ENCODE results near the gene CAMK1D.

CAMK1D gene

DNA sequence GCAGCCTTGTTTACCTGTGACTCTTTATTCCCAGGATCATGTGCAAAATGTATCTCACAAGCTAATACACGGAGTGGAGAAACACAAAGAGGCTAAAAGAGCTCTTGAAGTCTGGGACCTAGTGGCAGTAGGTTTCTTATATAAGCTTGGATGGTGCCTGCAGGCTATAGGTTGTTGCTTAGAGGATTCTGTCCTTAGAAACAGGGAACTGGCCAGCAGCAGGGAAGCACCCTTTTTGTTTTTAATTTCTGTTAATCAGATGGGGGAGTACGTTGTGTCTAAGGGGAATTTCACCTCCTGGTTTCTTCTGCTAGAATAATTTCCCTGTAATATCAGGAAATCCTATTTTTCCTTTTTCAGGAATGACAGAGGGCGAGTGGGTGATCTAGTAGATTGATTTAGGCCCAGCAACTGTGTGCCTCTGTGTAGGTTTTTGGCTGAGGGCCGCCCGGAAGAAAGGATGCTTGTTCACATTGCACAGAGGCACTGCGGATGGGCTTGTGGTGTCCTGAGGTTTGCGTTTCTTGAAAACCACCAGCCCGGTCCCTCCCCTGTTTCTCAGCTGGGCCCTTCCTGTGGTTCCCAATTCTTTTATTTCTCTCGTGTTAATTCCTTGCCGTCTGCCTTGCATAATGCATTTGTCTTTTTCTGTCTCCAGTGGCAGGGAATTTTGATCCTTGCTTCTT is 158.0 kb downstream of the CAMK1D start:
- H3K4me1 Mint-ChIP-seq, result peaks cover 51 to 87% of the 10 kb centered on the region in 2 donors
- H3K27me3 Mint-ChIP-seq, result no peaks in the 10 kb centered on the region
- ATAC-seq (replicated peaks) (peak; percentile 61 to 69), DNase-seq (no peak)
- peak overlapping the region; percentile 45 to 60 for H3K4me3 Mint-ChIP-seq
- H3K9me3 Mint-ChIP-seq, result no peaks in the 10 kb centered on the region
- peak overlapping the region; percentile 81 for H3K27ac Mint-ChIP-seq
- H3K36me3 Mint-ChIP-seq, result peaks cover 2 to 12% of the 10 kb centered on the region in 2 donors

DNA sequence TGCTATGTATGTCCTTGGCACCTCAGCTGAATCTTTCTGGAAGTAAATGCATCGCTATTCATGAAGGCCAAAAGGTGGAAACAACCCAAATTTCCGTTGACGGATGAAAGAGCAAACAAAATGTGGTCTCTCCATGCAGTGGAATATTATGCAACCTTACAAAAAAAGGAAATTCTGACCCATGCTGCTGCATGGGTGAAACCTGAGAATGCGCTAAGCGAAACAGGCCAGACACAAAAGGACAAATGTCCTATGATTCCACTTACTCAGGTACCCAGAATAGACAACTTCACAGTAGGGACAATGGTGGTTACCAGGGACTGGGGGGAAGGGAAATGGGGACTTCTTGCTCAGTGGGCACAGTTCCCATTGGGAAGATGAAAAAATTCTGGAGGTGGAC is 158.8 kb downstream of the CAMK1D start:
- no peaks in the 10 kb centered on the region for H3K9me3 Mint-ChIP-seq
- H3K4me3 Mint-ChIP-seq, result no peak overlapping the region
- peaks cover 47 to 86% of the 10 kb centered on the region in 2 donors for H3K4me1 Mint-ChIP-seq
- ATAC-seq (replicated peaks) (no peak), DNase-seq (no peak)
- H3K27ac Mint-ChIP-seq, result no peak overlapping the region
- peaks cover 2 to 12% of the 10 kb centered on the region in 2 donors for H3K36me3 Mint-ChIP-seq
- H3K27me3 Mint-ChIP-seq, result no peaks in the 10 kb centered on the region

DNA sequence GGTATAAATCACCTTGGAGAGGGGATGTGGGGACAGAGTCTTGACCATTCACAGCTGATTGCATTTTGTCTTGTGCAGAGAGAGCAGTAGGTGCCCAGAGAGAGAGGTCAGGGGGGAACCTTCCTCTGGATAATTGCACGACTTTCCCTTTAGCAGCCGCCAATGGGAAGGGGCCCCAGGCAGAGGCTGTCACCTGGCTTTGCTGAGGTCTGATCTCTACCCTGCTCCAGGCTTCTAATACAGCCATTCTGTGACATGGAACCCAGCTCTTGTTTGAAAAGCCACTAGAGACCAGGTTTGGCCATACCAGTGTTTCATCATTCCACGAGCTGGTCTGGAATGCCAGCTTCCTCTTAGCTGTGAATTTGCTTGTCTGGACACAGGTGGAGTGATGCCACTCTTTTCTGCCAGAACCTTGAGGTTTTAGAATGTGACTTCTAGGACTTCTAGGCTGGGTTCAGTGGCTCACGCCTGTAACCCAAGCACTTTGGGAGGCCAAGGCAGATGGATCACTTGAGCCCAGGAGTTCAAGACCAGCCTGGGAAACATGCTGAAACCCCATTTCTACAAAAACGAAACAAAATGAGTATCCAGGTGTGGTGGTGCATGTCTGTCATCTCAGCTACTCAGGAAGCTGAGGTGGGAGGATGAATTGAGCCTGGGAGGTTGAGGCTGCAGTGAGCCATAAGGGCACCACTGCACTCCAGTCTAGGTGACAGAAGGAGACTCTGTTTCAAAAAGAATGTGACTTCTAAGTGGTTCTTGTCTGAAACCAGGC is 159.9 kb downstream of the CAMK1D start:
- H3K36me3 Mint-ChIP-seq, result peaks cover 2 to 12% of the 10 kb centered on the region in 2 donors
- peak; percentile 32 to 52 for ATAC-seq (replicated peaks)
- H3K4me3 Mint-ChIP-seq, result no peak overlapping the region
- no peak for DNase-seq
- H3K9me3 Mint-ChIP-seq, result no peaks in the 10 kb centered on the region
- no peaks in the 10 kb centered on the region for H3K27me3 Mint-ChIP-seq
- H3K27ac Mint-ChIP-seq, result peak overlapping the region; percentile 63
- peaks cover 50 to 86% of the 10 kb centered on the region in 2 donors for H3K4me1 Mint-ChIP-seq

DNA sequence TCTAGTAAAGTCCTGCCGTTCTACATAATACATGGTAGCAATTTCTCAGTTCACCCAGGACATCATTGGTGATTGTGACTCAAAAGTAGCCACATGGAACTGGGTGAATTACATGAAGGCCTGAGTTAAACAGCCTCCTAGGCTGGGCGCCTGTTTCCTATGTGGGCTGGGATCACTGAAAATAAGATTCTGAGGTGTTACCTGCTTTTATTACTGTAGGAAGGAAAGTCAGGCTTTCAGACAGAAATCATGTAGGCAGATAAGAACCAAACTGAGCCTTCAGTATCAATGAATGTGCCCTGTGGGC is 160.4 kb downstream of the CAMK1D start:
- Mint-ChIP-seq H3K27me3 (no peaks in the 10 kb centered on the region), H3K4me1 (peaks cover 49 to 84% of the 10 kb centered on the region in 2 donors)
- peak; percentile 25 to 44 for ATAC-seq (replicated peaks)

DNA sequence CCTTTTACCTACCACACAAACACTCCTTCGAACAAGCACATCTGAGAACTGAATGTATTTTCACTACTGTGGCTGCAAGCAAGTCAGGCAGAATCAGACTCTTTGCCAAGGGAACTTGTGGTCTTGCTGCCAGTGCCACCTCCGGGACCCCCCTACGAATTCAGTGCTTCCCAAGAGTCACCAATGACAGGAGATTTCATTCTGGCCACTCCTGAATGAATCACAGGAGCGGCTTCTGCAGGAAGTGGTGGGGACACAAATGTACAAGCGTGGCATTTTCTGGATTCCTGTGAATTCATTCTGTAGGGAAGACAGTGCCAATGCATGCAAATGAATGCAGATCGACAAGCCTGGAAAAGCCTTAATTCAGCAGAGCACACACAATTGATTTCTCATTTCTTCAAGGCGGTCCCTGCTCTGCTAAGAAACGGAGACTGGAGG is 161.2 kb downstream of the CAMK1D start:
- peaks cover 2 to 8% of the 10 kb centered on the region in 2 donors for H3K36me3 Mint-ChIP-seq
- no peak overlapping the region for H3K4me3 Mint-ChIP-seq
- H3K27ac Mint-ChIP-seq, result peak overlapping the region; percentile 87
- no peak for DNase-seq
- H3K27me3 Mint-ChIP-seq, result no peaks in the 10 kb centered on the region
- ATAC-seq (replicated peaks), result no peak
- H3K9me3 Mint-ChIP-seq, result no peaks in the 10 kb centered on the region
- peaks cover 44 to 79% of the 10 kb centered on the region in 2 donors for H3K4me1 Mint-ChIP-seq

More for the DNA sequence above, 160.4 kb downstream of the CAMK1D start:
- no peak overlapping the region for H3K4me3 Mint-ChIP-seq
- H3K27ac Mint-ChIP-seq, result no peak overlapping the region
- no peaks in the 10 kb centered on the region for H3K9me3 Mint-ChIP-seq
- DNase-seq, result no peak
- peaks cover 2 to 12% of the 10 kb centered on the region in 2 donors for H3K36me3 Mint-ChIP-seq

DNA sequence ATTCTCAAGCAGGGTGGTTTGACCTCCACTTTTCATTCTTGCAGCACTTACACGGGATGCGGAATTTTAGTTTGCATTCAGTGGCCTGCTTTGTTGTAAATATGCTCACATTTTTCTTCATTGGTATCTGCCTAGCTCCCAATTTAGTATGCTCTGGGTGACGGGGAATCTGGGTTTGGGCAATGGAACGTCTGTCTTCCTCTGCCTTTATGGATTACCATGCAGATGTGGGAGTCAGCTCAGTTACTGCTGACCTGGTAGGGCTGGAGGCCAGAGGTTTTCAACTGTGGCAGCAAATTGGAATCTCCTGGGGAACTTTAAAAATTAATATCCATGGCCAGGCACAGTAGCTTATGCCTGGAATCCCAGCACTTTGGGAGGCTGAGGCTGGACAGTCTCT is 161.6 kb downstream of the CAMK1D start:
- H3K36me3 Mint-ChIP-seq, result peaks cover 2 to 8% of the 10 kb centered on the region in 2 donors
- H3K4me1 Mint-ChIP-seq, result peaks cover 43 to 79% of the 10 kb centered on the region in 2 donors
- H3K27ac Mint-ChIP-seq, result peak overlapping the region; percentile 54
- no peak overlapping the region for H3K4me3 Mint-ChIP-seq
- ATAC-seq (replicated peaks) (no peak), DNase-seq (no peak)
- H3K9me3 Mint-ChIP-seq, result no peaks in the 10 kb centered on the region
- H3K27me3 Mint-ChIP-seq, result no peaks in the 10 kb centered on the region

DNA sequence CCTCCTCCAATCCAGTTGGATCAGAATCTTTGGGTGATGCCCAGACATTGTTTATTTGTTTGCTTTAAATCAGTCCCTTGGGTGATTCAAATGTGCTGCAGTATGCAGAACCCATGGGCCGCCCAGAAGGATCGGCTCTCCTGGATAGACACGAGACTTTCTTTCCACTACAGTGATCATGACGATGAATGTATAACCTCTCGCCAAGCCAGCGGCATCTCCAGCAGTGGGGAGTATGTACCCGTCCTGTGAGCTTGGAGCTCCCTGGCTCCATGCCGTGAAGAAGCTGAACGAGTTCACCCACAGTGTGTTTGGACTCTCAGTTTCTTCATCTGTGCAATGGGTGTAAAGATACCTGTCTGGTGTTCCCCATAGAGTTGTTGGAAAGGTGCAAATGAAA is 162.3 kb downstream of the CAMK1D start:
- Mint-ChIP-seq H3K27me3 (no peaks in the 10 kb centered on the region), H3K36me3 (peaks cover 2 to 8% of the 10 kb centered on the region in 2 donors), H3K4me1 (peaks cover 46 to 79% of the 10 kb centered on the region in 2 donors)

DNA sequence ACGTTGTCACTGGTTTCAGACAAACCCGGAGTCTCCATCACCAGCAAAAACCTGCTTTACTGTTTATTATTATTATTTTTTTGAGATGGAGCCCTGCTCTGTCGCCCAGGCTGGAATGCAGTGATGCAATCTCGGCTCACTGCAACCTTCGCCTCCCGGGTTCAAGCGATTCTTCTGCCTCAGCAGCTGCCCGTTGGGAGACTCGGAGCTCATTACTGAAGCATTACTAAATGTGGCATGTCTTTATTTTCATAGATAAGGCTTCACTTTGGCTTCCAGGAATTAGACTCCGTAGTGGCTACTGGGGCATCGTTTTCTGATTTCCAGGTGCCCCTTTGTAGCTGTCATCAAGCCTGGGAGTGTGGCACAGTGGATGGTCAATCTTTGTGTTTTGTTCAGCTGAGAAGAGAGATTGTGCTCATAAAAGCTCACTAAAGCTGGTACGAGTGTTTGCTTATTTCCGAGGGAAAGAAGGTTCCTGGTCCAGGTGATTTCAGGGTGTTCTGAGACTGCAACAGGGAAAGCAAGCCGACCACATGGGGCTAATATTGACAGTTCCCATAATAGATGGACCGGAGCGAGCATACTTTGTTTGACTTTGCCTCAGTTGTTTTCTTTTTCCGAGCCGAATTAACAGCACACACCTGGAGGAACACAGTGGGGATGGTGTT is 163.1 kb downstream of the CAMK1D start:
- Mint-ChIP-seq H3K9me3 (no peaks in the 10 kb centered on the region), H3K27me3 (no peaks in the 10 kb centered on the region), H3K27ac (peak overlapping the region; percentile 63), H3K4me3 (no peak overlapping the region), H3K36me3 (peaks cover 1 to 8% of the 10 kb centered on the region in 2 donors), H3K4me1 (peaks cover 41 to 72% of the 10 kb centered on the region in 2 donors)
- ATAC-seq (replicated peaks), result no peak
- no peak for DNase-seq

More for the DNA sequence above, 162.3 kb downstream of the CAMK1D start:
- Mint-ChIP-seq H3K27ac (no peak overlapping the region), H3K9me3 (no peaks in the 10 kb centered on the region), H3K4me3 (no peak overlapping the region)
- ATAC-seq (replicated peaks), result no peak
- no peak for DNase-seq

DNA sequence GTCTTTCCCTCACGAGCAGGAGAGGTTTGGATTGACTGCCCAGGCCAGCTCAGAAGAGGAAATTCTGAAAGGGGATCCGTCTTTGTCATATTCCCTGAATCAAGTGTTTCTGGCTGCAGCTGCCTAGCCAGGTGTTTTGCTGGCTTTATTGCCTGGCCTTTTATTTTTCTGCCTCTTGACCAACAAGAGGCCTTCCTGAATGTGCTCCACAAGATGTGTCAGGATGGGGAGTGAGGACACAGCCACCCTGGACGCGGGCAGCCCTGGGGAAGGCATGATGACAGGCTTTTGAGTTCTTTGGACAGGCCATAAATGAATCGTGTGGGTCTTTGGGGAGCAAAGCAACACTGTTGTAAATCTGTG is 163.6 kb downstream of the CAMK1D start:
- H3K27ac Mint-ChIP-seq, result peak overlapping the region; percentile 63
- no peak overlapping the region for H3K4me3 Mint-ChIP-seq
- DNase-seq, result no peak
- H3K9me3 Mint-ChIP-seq, result no peaks in the 10 kb centered on the region
- ATAC-seq (replicated peaks), result no peak
- peaks cover 0 to 8% of the 10 kb centered on the region in 2 donors for H3K36me3 Mint-ChIP-seq
- H3K27me3 Mint-ChIP-seq, result no peaks in the 10 kb centered on the region
- peaks cover 36 to 67% of the 10 kb centered on the region in 2 donors for H3K4me1 Mint-ChIP-seq

DNA sequence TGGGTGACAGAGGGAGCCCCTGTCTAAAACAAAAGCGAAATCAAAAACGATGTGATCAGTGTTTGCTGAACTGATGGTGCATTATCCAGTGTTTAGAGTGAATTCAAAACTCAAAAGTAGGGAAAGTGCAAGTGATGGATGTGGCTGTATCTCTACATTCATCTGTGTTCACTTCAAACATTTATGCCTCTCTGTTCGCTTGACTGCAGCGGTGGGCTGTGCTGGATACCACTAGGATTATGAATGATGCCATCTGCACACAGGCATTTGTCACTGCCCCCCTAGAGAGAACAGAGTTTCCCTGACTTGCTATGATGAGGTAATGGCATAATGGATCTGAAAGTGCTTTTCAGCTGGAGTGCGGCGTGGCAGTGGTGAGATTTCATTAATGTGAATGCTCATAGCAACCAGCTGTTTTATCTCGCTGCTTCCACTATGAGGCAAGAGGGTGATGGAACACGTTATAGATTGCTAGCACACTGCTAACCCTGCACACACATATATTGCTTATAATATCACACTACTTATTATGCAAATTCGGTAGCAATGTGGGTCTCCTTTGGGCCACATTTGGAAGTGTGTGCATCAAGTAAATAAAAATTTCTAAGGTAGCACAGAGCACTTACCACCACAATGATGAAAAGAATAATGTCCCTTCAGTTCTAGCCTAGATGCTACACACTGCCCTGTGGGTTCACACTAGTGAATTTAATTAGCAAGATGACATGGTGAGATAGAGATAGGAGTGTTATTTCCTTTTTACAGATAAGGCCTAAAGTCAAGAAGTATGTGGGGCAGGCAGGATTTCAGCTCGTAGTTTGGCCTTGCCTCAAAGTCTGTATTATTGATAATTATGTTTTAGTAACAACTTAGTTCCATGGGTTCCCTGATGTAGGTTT is 164.7 kb downstream of the CAMK1D start:
- H3K27ac Mint-ChIP-seq, result peak overlapping the region; percentile 42
- H3K27me3 Mint-ChIP-seq, result no peaks in the 10 kb centered on the region
- no peaks in the 10 kb centered on the region for H3K9me3 Mint-ChIP-seq
- peaks cover 27 to 57% of the 10 kb centered on the region in 2 donors for H3K4me1 Mint-ChIP-seq
- H3K4me3 Mint-ChIP-seq, result no peak overlapping the region
- no peaks in the 10 kb centered on the region for H3K36me3 Mint-ChIP-seq
- ATAC-seq (replicated peaks) (peak in 1 of 2 donors; percentile 34), DNase-seq (no peak)

DNA sequence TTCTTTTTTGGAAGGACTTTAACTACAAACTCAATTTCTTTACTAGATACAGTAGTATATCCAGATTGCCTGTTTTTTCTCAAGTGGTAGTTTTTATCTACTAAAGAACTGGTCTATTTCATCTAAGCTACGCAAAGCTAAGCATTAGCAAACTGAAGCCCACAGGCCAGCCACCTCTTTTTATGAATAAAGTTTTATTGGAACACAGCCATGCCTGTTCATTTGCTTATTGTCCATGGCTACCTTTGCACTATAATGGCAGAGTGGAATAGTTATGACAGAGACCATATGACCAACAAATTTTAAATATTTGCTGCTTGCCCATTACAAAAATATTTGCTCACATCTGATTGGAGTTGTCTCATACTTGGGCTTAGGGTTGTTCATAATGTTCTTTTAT is 168.7 kb downstream of the CAMK1D start:
- no peak for ATAC-seq (replicated peaks)
- peaks cover 4 to 6% of the 10 kb centered on the region in 2 donors for H3K36me3 Mint-ChIP-seq

DNA sequence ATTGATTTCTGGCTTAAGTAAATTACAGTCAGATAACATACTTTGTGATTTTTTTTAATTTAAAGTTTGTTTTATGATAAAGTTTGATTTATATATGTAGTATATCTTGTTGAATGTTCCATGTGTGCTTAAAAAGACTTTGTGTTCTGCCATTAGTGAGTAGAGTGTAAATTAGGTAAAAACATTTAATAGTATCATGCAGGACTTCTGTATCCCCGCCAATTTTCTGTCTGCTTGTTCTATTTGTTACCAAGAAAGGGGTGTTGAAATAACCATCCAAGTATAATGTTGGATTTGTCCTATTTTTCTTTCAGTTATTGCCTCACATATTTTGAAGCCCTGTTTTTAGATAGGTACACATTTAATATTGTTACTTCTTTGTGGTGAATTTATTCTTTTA is 172.1 kb downstream of the CAMK1D start:
- H3K9me3 Mint-ChIP-seq, result peaks cover 8 to 9% of the 10 kb centered on the region in 2 donors
- no peak for ATAC-seq (replicated peaks)
- no peak for DNase-seq
- no peak overlapping the region for H3K4me3 Mint-ChIP-seq
- peaks cover 13 to 22% of the 10 kb centered on the region in 2 donors for H3K36me3 Mint-ChIP-seq
- peaks cover 9 to 14% of the 10 kb centered on the region in 2 donors for H3K4me1 Mint-ChIP-seq
- H3K27me3 Mint-ChIP-seq, result no peaks in the 10 kb centered on the region
- no peak overlapping the region for H3K27ac Mint-ChIP-seq

More for the DNA sequence above, 168.7 kb downstream of the CAMK1D start:
- no peak overlapping the region for H3K27ac Mint-ChIP-seq
- DNase-seq, result no peak
- no peaks in the 10 kb centered on the region for H3K27me3 Mint-ChIP-seq
- peaks cover 3 to 4% of the 10 kb centered on the region in 2 donors for H3K9me3 Mint-ChIP-seq
- H3K4me1 Mint-ChIP-seq, result peaks cover 15 to 31% of the 10 kb centered on the region in 2 donors
- no peak overlapping the region for H3K4me3 Mint-ChIP-seq

DNA sequence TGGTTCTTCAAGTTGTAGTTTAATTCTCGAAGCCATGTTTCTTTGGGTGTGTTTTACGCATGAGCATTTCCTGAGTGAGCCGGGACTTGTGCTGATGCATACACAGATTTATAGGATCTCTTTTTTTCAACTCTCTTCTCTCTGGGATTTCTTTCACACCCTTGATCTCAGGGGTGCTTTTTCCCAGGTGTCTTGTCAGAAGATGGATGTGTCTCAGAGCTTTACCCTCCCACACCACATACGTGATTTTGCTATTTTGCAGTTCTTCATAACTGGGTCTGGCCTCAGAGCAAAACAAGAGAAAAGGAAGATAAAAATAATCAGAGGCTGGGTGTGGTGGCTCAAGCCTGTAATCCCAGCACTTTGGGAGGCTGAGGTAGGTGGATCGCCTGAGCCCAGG is 177.0 kb downstream of the CAMK1D start:
- ATAC-seq (replicated peaks), result no peak
- peak overlapping the region; percentile 77 for H3K27ac Mint-ChIP-seq

More for the DNA sequence above, 177.0 kb downstream of the CAMK1D start:
- H3K9me3 Mint-ChIP-seq, result peaks cover 6 to 9% of the 10 kb centered on the region in 2 donors
- H3K36me3 Mint-ChIP-seq, result peaks cover 11 to 20% of the 10 kb centered on the region in 2 donors
- H3K4me1 Mint-ChIP-seq, result peaks cover 9 to 22% of the 10 kb centered on the region in 2 donors
- no peak for DNase-seq
- H3K4me3 Mint-ChIP-seq, result no peak overlapping the region
- H3K27me3 Mint-ChIP-seq, result no peaks in the 10 kb centered on the region
